GM12878 (cell line): Measurements from ENCODE around the gene HEPHL1. TPM values are rescaled to one million over a fixed set of nuclear protein-coding genes. Genes with fewer than 3 reads are reported as not detected.

ENCODE experiments used
- ATAC-seq: fragments of 200-7000 bp; cut with Tn5 transposase; 3 replicates; pipeline ENCODE4 v1.9.1; 2020; ENCODE audit warnings: mild to moderate bottlenecking, moderate library complexity
- BruUV-seq: library from RNA; stranded (reverse); fragments of 400-500 nt; replicated peaks from 2 replicates; lab custom pipeline; 2021; lab: Mats Ljungman, UMichigan
- CTCF ChIA-PET: fragments of 300-600 bp; sonication (Branson Sonifier 250); formaldehyde crosslinking; extraction: SDS; loops from one replicate; lab custom pipeline; 2021; ENCODE audit warnings: inconsistent platforms; lab: Yijun Ruan, JAX
- POLR2A ChIA-PET: fragments of 350-600 bp; formaldehyde crosslinking; extraction: SDS; loops from one replicate; lab custom pipeline; 2021; ENCODE audit warnings: inconsistent platforms; lab: Charles Lee
- RAD21 ChIA-PET: fragments of 300-600 bp; sonication (Branson Sonifier 250); formaldehyde crosslinking; loops from one replicate; lab custom pipeline; 2023; ENCODE audit warnings: antibody characterized with exemption; ENCODE audit not compliant: unreplicated experiment; lab: Charles Lee
- SMC1A ChIA-PET: fragments of 300-600 bp; sonication (Branson Sonifier 250); formaldehyde crosslinking; loops from one replicate; lab custom pipeline; 2023; ENCODE audit not compliant: unreplicated experiment, uncharacterized antibody; lab: Charles Lee
- DNase-seq: peaks from one replicate; pipeline ENCODE4 v3.0.0-alpha.2; 2011; ENCODE audit warnings: low read depth, low spot score
- FAIRE-seq: peaks from 3 replicates; lab custom pipeline; 2011; peaks lifted over from hg19 to GRCh38; lab: Jason Lieb, UNC
- H2AFZ ChIP-seq: 2 replicates; pipeline ENCODE4 v1.6.0; 2011; ENCODE audit warnings: low read depth, low read length, control low read depth; ENCODE audit not compliant: control insufficient read depth
- H3K27ac ChIP-seq: 2 replicates; pipeline ENCODE4 v1.5.1; 2011; ENCODE audit warnings: control low read depth; ENCODE audit not compliant: control insufficient read depth, insufficient read depth
- H3K27me3 ChIP-seq, 2 experiments: replicated peaks in 1 of 2; 2 replicates each; pipeline versions ENCODE4 v1.6.0 to v1.6.1; 2011; ENCODE audit warnings: low read length in 1 of 2; ENCODE audit not compliant: control insufficient read depth in 2 of 2, insufficient read depth in 2 of 2
- H3K36me3 ChIP-seq, 2 experiments: 2 replicates each; pipeline ENCODE4 v1.5.1; 2011; ENCODE audit warnings: low read length in 1 of 2; ENCODE audit not compliant: control insufficient read depth in 2 of 2, insufficient read depth in 2 of 2
- H3K4me1 ChIP-seq: 2 replicates; pipeline ENCODE4 v1.6.1; 2011; ENCODE audit warnings: mild to moderate bottlenecking, low read length, moderate library complexity, mixed read lengths; ENCODE audit not compliant: control insufficient read depth, insufficient read depth
- H3K4me2 ChIP-seq: 2 replicates; pipeline ENCODE4 v1.6.0; 2011; ENCODE audit warnings: control low read depth; ENCODE audit not compliant: control insufficient read depth, insufficient read depth
- H3K4me3 ChIP-seq: fragments of 200-600 bp; sonication (generic); 2 replicates; pipeline ENCODE4 v1.5.1; 2016
- H3K79me2 ChIP-seq: 2 replicates; pipeline ENCODE4 v1.6.0; 2011; ENCODE audit warnings: low read length; ENCODE audit not compliant: control insufficient read depth, insufficient read depth
- H3K9ac ChIP-seq: 2 replicates; pipeline ENCODE4 v1.8.0; 2011; ENCODE audit warnings: low read length, control low read depth, mixed read lengths; ENCODE audit not compliant: control insufficient read depth, insufficient read depth
- H3K9me3 ChIP-seq: replicated peaks from 3 replicates; pipeline ENCODE4 v1.5.1; 2011; ENCODE audit warnings: mild to moderate bottlenecking, low read length; ENCODE audit not compliant: control insufficient read depth, insufficient read depth
- H4K20me1 ChIP-seq: 2 replicates; pipeline ENCODE4 v1.6.0; 2011; ENCODE audit not compliant: control insufficient read depth, insufficient read depth
- CREB1 ChIP-seq: IDR thresholded peaks from 2 replicates; pipeline ENCODE4 v1.6.1; 2012; ENCODE audit warnings: low read depth, mild to moderate bottlenecking, inconsistent platforms
- KAT2A ChIP-seq: conservative IDR thresholded peaks from 2 replicates; pipeline ENCODE4 v1.6.1; 2011; ENCODE audit warnings: low read depth, low read length; ENCODE audit not compliant: control insufficient read depth
- MXI1 ChIP-seq: fragments of 150-350 bp; IDR thresholded peaks from 2 replicates; pipeline ENCODE4 v1.6.1; 2011; ENCODE audit warnings: low read depth, mild to moderate bottlenecking, inconsistent platforms, low read length, improper control_type of control experiment
- ZNF687 ChIP-seq: fragments of 450-650 bp; IDR thresholded peaks from 2 replicates; pipeline ENCODE4 v1.6.1; 2017; ENCODE audit warnings: mild to moderate bottlenecking, moderate library complexity
- WGBS: methylation state at CpG from one replicate; pipeline ENCODE4 v1.1.6; 2016; ENCODE audit warnings: low lambda C conversion rate; ENCODE audit not compliant: insufficient replicate concordance, insufficient coverage; ENCODE audit errors: missing lambda C conversion rate; 5-methylcytosine and 5-hydroxymethylcytosine counted together
- in situ Hi-C: fragments of 300-500 bp; cut with MboI; formaldehyde crosslinking; loops from 9 replicates; pipeline ENCODE4 v1.14.3; 2018; ENCODE audit warnings: mixed read lengths
- intact Hi-C: fragments of 100-400 bp; cut with micrococcal nuclease; formaldehyde crosslinking; loops from one replicate; pipeline ENCODE4 v1.14.2; 2022; ENCODE audit not compliant: unreplicated experiment
- polyA plus RNA-seq, 11 experiments: library from polyadenylated mRNA; depleted of rRNA in 4 of 11; unstranded in 6 of 11; stranded (reverse) in 5 of 11; fragments of >200 nt; fragmentation: Nextera tagmentation in 4 of 11; fragmentation: Illumina TruSeq in 1 of 11; extraction: Ambion mirVana in 4 of 11; extraction: Trizol in 1 of 11; gene quantifications; 1 replicate in 1 of 11; 2 replicates in 10 of 11; pipeline versions ENCODE4 v1.2.1 to v1.2.3, GENCODE V29; 2011 to 2016; ENCODE audit warnings: inconsistent platforms in 2 of 11, missing spikeins in 2 of 11, low read depth in 1 of 11
- total RNA-seq, 4 experiments: library from RNA; depleted of rRNA in 3 of 4; stranded (reverse); fragments of >200 nt in 3 of 4; fragmentation: Illumina TruSeq in 1 of 4; extraction: Trizol in 1 of 4; gene quantifications; 2 replicates each; pipeline versions ENCODE4 v1.2.1 to v1.2.3, GENCODE V29; 2013 to 2021

Gene HEPHL1
- total and polyA plus RNA-seq, 10 of the 15 experiments (the other 5 are each of a cell fraction or from before 2014, with no cell fraction given): 0.02 to 0.08 (median 0.05) TPM; not detected in 6

GRCh38 chr11:94150056-94150455 lies 128.9 kb downstream of the HEPHL1 start:
- ATAC-seq (no peak), DNase-seq (no peak), FAIRE-seq (no peak)
- Histone ChIP-seq H3K4me1 (peaks cover 16% of the 10 kb centered on the region), H2AFZ (no peak overlapping the region), H3K36me3 (peaks cover 5 to 7% of the 10 kb centered on the region in 2 experiments), H4K20me1 (no peaks in the 10 kb centered on the region), H3K9me3 (no peaks in the 10 kb centered on the region), H3K9ac (no peak overlapping the region), H3K27ac (no peak overlapping the region), H3K79me2 (peaks cover 20% of the 10 kb centered on the region), H3K4me3 (no peak overlapping the region), H3K27me3 (no peaks in the 10 kb centered on the region), H3K4me2 (no peak overlapping the region)
- intact Hi-C loops (no loop called here), in situ Hi-C loops (no loop called here)
- ChIA-PET POLR2A (interaction anchor here (1.0 kb wide), 1 partner anchor 20 kb away, joined by 4 read pairs; no protein-coding TSS in a partner anchor), SMC1A (no interaction called here), CTCF (no interaction called here), RAD21 (no interaction called here)
- no TSS peak for BruUV-seq
- 100% methylated on average over 3 of the region's 3 CpGs for WGBS
- TF ChIP-seq CREB1: no peak
- no peak for TF ChIP-seq ZNF687
- no peak for TF ChIP-seq MXI1
- TF ChIP-seq KAT2A: no peak
